ENCODE measurements around the gene SH3RF2.

DNA sequence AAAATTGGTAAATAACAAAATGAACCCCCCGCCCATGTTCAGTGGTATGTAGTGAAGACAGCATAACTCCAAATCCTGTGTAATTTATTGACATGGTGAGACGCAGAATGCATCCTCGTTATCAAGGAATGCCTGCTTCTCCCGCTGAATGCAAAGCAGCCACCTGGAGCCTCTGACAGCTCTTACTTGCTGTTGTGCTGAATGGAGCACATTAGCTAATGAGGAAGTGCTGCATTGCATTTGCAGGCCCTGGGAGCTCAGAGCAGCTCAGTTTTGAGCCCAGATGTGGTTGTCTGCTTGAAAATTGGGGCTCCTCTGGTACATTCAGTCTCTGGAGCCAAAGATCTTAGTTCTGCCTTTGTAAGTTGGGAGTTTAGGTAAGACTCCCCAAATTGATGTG lies 140.1 kb downstream of the SH3RF2 start:
- TF ChIP-seq, protein P1, sequence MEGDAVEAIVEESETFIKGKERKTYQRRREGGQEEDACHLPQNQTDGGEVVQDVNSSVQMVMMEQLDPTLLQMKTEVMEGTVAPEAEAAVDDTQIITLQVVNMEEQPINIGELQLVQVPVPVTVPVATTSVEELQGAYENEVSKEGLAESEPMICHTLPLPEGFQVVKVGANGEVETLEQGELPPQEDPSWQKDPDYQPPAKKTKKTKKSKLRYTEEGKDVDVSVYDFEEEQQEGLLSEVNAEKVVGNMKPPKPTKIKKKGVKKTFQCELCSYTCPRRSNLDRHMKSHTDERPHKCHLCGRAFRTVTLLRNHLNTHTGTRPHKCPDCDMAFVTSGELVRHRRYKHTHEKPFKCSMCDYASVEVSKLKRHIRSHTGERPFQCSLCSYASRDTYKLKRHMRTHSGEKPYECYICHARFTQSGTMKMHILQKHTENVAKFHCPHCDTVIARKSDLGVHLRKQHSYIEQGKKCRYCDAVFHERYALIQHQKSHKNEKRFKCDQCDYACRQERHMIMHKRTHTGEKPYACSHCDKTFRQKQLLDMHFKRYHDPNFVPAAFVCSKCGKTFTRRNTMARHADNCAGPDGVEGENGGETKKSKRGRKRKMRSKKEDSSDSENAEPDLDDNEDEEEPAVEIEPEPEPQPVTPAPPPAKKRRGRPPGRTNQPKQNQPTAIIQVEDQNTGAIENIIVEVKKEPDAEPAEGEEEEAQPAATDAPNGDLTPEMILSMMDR (IDR thresholded peaks at IDR 0.05; ENCODE audit: borderline replicate concordance, extremely low read depth, low read length, poor library complexity, severe bottlenecking): no peak
- no peak for TF ChIP-seq EZH2 (IDR thresholded peaks at IDR 0.05; ENCODE audit: borderline replicate concordance, low read depth, low read length, severe bottlenecking)

Data from DND-41 (cell line).